Upper lobe of left lung (tissue), 4 donors: ENCODE measurements around the gene PIGC.

ENCODE experiments used
- EP300 ChIP-seq, 4 donors: sonication (generic); formaldehyde crosslinking; IDR thresholded peaks; one replicate each; pipeline ENCODE4 v1.5.1; 2017; ENCODE audit warnings: antibody characterized with exemption in 4 of 4, control low read depth in 2 of 4
- POLR2A ChIP-seq, 4 donors: fragments of 450-650 bp; IDR thresholded peaks; one replicate each; pipeline ENCODE4 v1.5.1; 2016 to 2017; ENCODE audit warnings: antibody characterized with exemption in 4 of 4, mild to moderate bottlenecking in 2 of 4
- POLR2AphosphoS5 ChIP-seq, 2 donors: sonication (generic); formaldehyde crosslinking; IDR thresholded peaks; one replicate each; pipeline ENCODE4 v1.5.1; 2017; ENCODE audit warnings: antibody characterized with exemption in 2 of 2
- TF ChIP-seq, protein P1 (sequence below), 6 experiments: fragments of 450-650 bp in 4 of 6; fragments of 200-600 bp in 2 of 6; sonication (generic) in 2 of 6; IDR thresholded peaks; one replicate each; pipeline ENCODE4 v1.5.1; 2016 to 2019; ENCODE audit warnings: antibody characterized with exemption in 6 of 6

DNA sequence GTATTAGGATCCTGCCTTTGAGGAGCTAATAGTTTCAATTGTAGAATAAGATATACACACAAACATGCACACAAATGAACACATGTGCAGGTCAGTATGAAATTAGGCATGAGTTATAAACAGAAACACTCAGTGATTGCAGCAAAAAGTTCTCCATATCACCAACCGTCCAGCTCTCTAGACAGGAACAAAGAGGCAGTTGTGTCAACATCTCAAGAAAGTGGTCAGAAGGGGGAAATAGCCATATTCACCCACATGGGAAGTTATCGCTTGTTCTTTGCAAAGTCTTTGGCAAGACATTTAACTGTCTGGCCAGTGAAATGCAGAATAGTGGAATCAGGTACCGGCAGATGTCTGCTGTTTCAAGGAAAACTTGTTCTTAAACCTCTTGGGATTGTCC lies 29.4 kb upstream of the PIGC start:
- TF ChIP-seq, protein P1, sequence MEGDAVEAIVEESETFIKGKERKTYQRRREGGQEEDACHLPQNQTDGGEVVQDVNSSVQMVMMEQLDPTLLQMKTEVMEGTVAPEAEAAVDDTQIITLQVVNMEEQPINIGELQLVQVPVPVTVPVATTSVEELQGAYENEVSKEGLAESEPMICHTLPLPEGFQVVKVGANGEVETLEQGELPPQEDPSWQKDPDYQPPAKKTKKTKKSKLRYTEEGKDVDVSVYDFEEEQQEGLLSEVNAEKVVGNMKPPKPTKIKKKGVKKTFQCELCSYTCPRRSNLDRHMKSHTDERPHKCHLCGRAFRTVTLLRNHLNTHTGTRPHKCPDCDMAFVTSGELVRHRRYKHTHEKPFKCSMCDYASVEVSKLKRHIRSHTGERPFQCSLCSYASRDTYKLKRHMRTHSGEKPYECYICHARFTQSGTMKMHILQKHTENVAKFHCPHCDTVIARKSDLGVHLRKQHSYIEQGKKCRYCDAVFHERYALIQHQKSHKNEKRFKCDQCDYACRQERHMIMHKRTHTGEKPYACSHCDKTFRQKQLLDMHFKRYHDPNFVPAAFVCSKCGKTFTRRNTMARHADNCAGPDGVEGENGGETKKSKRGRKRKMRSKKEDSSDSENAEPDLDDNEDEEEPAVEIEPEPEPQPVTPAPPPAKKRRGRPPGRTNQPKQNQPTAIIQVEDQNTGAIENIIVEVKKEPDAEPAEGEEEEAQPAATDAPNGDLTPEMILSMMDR (IDR thresholded peaks at IDR 0.05): no peak
- no peak for TF ChIP-seq POLR2AphosphoS5 (IDR thresholded peaks at IDR 0.05)
- no peak for TF ChIP-seq EP300 (IDR thresholded peaks at IDR 0.05)
- no peak for TF ChIP-seq POLR2A (IDR thresholded peaks at IDR 0.05)
